ENCODE results near the gene S100A16.

DNA sequence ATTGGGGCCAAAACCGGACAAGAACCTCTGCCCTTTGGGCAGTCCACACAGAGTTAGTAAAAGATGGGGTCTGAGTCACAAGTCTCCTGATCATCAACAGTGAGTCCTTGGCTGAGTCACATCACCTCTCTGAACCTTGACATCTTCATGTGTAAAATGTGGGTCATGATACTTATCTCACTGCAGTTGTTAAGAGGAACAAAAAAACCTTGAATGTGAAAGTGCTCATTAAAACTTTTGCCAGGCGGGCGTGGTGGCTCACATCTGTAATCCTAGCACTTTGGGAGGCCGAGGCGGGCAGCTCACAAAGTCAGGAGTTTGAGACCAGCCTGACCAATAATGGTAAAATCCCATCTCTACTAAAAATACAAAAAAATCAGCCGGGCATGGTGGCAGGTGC lies 15.7 kb downstream of the S100A16 start:
- TF ChIP-seq, protein P1, sequence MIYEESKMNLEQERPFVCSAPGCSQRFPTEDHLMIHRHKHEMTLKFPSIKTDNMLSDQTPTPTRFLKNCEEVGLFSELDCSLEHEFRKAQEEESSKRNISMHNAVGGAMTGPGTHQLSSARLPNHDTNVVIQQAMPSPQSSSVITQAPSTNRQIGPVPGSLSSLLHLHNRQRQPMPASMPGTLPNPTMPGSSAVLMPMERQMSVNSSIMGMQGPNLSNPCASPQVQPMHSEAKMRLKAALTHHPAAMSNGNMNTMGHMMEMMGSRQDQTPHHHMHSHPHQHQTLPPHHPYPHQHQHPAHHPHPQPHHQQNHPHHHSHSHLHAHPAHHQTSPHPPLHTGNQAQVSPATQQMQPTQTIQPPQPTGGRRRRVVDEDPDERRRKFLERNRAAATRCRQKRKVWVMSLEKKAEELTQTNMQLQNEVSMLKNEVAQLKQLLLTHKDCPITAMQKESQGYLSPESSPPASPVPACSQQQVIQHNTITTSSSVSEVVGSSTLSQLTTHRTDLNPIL (CRISPR knock-in tag; IDR thresholded peaks at IDR 0.05), result no peak
- TF ChIP-seq NEUROD1 (IDR thresholded peaks at IDR 0.05; ENCODE audit: borderline replicate concordance, low read depth, low read length, partially characterized antibody), result no peak
- no peak for TF ChIP-seq NRF1 (conservative IDR thresholded peaks at IDR 0.05 in 1 of 2, IDR thresholded peaks at IDR 0.05 in 1 of 2)
- no peak for TF ChIP-seq PHF21A (IDR thresholded peaks at IDR 0.05; ENCODE audit: borderline replicate concordance, low read depth)
- TF ChIP-seq, protein P2, sequence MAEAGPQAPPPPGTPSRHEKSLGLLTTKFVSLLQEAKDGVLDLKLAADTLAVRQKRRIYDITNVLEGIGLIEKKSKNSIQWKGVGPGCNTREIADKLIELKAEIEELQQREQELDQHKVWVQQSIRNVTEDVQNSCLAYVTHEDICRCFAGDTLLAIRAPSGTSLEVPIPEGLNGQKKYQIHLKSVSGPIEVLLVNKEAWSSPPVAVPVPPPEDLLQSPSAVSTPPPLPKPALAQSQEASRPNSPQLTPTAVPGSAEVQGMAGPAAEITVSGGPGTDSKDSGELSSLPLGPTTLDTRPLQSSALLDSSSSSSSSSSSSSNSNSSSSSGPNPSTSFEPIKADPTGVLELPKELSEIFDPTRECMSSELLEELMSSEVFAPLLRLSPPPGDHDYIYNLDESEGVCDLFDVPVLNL (CRISPR knock-in tag; IDR thresholded peaks at IDR 0.05; ENCODE audit: low read depth), result no peak
- TF ChIP-seq, protein P3, sequence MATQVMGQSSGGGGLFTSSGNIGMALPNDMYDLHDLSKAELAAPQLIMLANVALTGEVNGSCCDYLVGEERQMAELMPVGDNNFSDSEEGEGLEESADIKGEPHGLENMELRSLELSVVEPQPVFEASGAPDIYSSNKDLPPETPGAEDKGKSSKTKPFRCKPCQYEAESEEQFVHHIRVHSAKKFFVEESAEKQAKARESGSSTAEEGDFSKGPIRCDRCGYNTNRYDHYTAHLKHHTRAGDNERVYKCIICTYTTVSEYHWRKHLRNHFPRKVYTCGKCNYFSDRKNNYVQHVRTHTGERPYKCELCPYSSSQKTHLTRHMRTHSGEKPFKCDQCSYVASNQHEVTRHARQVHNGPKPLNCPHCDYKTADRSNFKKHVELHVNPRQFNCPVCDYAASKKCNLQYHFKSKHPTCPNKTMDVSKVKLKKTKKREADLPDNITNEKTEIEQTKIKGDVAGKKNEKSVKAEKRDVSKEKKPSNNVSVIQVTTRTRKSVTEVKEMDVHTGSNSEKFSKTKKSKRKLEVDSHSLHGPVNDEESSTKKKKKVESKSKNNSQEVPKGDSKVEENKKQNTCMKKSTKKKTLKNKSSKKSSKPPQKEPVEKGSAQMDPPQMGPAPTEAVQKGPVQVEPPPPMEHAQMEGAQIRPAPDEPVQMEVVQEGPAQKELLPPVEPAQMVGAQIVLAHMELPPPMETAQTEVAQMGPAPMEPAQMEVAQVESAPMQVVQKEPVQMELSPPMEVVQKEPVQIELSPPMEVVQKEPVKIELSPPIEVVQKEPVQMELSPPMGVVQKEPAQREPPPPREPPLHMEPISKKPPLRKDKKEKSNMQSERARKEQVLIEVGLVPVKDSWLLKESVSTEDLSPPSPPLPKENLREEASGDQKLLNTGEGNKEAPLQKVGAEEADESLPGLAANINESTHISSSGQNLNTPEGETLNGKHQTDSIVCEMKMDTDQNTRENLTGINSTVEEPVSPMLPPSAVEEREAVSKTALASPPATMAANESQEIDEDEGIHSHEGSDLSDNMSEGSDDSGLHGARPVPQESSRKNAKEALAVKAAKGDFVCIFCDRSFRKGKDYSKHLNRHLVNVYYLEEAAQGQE (IDR thresholded peaks at IDR 0.05; ENCODE audit: borderline replicate concordance), result no peak
- TF ChIP-seq, protein P3 (CRISPR knock-in tag; IDR thresholded peaks at IDR 0.05; ENCODE audit: low read depth), result no peak
- TF ChIP-seq HDAC2 (IDR thresholded peaks at IDR 0.05), result no peak
- TF ChIP-seq, protein P4, sequence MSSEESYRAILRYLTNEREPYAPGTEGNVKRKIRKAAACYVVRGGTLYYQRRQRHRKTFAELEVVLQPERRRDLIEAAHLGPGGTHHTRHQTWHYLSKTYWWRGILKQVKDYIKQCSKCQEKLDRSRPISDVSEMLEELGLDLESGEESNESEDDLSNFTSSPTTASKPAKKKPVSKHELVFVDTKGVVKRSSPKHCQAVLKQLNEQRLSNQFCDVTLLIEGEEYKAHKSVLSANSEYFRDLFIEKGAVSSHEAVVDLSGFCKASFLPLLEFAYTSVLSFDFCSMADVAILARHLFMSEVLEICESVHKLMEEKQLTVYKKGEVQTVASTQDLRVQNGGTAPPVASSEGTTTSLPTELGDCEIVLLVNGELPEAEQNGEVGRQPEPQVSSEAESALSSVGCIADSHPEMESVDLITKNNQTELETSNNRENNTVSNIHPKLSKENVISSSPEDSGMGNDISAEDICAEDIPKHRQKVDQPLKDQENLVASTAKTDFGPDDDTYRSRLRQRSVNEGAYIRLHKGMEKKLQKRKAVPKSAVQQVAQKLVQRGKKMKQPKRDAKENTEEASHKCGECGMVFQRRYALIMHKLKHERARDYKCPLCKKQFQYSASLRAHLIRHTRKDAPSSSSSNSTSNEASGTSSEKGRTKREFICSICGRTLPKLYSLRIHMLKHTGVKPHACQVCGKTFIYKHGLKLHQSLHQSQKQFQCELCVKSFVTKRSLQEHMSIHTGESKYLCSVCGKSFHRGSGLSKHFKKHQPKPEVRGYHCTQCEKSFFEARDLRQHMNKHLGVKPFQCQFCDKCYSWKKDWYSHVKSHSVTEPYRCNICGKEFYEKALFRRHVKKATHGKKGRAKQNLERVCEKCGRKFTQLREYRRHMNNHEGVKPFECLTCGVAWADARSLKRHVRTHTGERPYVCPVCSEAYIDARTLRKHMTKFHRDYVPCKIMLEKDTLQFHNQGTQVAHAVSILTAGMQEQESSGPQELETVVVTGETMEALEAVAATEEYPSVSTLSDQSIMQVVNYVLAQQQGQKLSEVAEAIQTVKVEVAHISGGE (CRISPR knock-in tag; IDR thresholded peaks at IDR 0.05), result no peak
- TF ChIP-seq, protein P5, sequence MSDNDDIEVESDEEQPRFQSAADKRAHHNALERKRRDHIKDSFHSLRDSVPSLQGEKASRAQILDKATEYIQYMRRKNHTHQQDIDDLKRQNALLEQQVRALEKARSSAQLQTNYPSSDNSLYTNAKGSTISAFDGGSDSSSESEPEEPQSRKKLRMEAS (CRISPR knock-in tag; IDR thresholded peaks at IDR 0.05), result no peak

All from K562 (cell line).